Neutrophil (primary cell): ENCODE measurements around the gene PDE1A.

ENCODE experiments used
- H3K27ac ChIP-seq: fragments of 200-600 bp; sonication (generic); 2 replicates; pipeline ENCODE4 v1.5.1; 2016; ENCODE audit warnings: mild to moderate bottlenecking, moderate library complexity
- H3K27me3 ChIP-seq: fragments of 200-600 bp; sonication (generic); 2 replicates; pipeline ENCODE4 v1.6.0; 2016; ENCODE audit warnings: mild to moderate bottlenecking
- H3K36me3 ChIP-seq: fragments of 200-600 bp; sonication (generic); 2 replicates; pipeline ENCODE4 v1.5.1; 2017
- H3K4me1 ChIP-seq, 2 experiments: fragments of 200-600 bp in 1 of 2; sonication (generic) in 1 of 2; 1 replicate in 1 of 2; 2 replicates in 1 of 2; pipeline versions ENCODE4 v1.5.1 to v1.6.1; 2013 to 2016; ENCODE audit warnings: low read depth in 1 of 2, low read length in 1 of 2, mild to moderate bottlenecking in 1 of 2, moderate library complexity in 1 of 2; ENCODE audit not compliant: control insufficient read depth in 1 of 2, insufficient read depth in 1 of 2
- H3K4me3 ChIP-seq, 2 experiments: fragments of 200-600 bp in 1 of 2; sonication (generic) in 1 of 2; 1 replicate in 1 of 2; 2 replicates in 1 of 2; pipeline ENCODE4 v1.5.1; 2013 to 2016; ENCODE audit warnings: low read depth in 1 of 2, low read length in 1 of 2, mild to moderate bottlenecking in 1 of 2, moderate library complexity in 1 of 2
- H3K9me3 ChIP-seq: fragments of 200-600 bp; sonication (generic); 2 replicates; pipeline ENCODE4 v1.5.1; 2016
- TF ChIP-seq, protein P1 (sequence below): fragments of 200-600 bp; sonication (generic); IDR thresholded peaks from 2 replicates; pipeline ENCODE4 v1.5.1; 2016; ENCODE audit warnings: antibody characterized with exemption

PDE1A gene

DNA sequence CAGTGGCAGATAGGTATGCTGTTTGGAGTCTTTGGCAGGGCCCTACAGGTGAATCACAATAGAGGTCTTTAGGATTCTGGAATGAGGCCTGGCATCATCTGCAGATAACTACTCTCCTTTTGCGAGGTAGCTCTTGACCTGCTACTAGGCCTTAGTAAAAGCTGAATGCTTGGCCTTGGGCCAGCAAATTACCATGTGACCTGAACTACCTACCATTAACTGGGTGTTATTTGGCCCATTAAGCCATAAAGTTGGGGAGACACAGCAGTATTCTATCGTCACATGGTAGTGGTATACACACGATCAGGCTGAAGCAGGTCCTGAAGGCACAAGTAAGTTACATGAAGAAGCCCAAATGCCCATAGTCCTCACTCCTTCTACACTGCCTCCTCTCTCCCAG, 263.0 kb downstream of the PDE1A start:
- Histone ChIP-seq H3K27ac (no peak overlapping the region), H3K36me3 (no peaks in the 10 kb centered on the region), H3K9me3 (no peaks in the 10 kb centered on the region), H3K4me3 (no peak overlapping the region), H3K4me1 (no peaks in the 10 kb centered on the region), H3K27me3 (no peaks in the 10 kb centered on the region)
- TF ChIP-seq, protein P1, sequence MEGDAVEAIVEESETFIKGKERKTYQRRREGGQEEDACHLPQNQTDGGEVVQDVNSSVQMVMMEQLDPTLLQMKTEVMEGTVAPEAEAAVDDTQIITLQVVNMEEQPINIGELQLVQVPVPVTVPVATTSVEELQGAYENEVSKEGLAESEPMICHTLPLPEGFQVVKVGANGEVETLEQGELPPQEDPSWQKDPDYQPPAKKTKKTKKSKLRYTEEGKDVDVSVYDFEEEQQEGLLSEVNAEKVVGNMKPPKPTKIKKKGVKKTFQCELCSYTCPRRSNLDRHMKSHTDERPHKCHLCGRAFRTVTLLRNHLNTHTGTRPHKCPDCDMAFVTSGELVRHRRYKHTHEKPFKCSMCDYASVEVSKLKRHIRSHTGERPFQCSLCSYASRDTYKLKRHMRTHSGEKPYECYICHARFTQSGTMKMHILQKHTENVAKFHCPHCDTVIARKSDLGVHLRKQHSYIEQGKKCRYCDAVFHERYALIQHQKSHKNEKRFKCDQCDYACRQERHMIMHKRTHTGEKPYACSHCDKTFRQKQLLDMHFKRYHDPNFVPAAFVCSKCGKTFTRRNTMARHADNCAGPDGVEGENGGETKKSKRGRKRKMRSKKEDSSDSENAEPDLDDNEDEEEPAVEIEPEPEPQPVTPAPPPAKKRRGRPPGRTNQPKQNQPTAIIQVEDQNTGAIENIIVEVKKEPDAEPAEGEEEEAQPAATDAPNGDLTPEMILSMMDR, result no peak

DNA sequence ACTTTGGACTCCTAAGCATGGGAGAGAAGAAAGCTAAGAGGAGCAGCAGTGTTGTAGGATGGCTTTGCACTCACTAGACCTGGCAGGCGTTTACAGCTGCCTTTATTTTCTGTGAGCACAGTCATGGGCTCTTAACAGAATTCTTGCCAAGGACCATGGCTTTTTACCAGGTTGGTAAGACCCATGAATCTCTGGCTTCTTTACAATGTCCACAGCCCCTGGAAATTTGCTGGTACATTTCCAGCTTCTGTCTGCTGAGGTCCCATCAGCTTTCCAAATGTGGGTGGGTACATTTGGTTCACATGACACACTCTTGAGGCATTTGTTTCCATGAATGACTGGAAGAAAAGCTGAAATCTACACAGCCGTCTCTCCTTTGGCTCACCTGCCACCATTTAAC, 278.5 kb downstream of the PDE1A start:
- TF ChIP-seq, protein P1, result no peak
- no peaks in the 10 kb centered on the region for H3K9me3 ChIP-seq
- no peak overlapping the region for H3K4me3 ChIP-seq

DNA sequence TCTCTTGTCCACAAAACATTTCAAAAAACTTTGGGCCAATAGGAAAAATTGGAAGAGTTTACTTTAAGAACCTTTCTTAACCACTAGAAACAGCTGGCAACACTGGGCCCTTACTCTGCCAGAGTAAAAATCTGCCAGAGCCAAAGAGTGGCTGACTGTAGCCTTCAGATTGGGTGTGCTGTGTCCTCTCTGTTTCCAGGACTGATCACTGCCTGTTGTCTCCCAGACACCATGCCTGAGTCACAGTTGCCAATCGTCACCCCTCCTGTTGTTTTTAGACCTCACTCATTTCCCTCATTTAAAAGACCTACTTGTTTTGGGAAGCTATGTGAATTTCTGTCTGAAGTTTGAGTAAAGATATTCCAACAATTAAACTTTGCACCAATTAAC, 282.1 kb downstream of the PDE1A start:
- no peaks in the 10 kb centered on the region for H3K4me1 ChIP-seq
- no peaks in the 10 kb centered on the region for H3K9me3 ChIP-seq
- TF ChIP-seq, protein P1, result no peak
- H3K27ac ChIP-seq, result no peak overlapping the region
- no peaks in the 10 kb centered on the region for H3K27me3 ChIP-seq
- H3K4me3 ChIP-seq, result no peak overlapping the region
- no peaks in the 10 kb centered on the region for H3K36me3 ChIP-seq

More for the DNA sequence above, 278.5 kb downstream of the PDE1A start:
- H3K27ac ChIP-seq, result no peak overlapping the region
- no peaks in the 10 kb centered on the region for H3K36me3 ChIP-seq
- no peaks in the 10 kb centered on the region for H3K27me3 ChIP-seq
- no peaks in the 10 kb centered on the region for H3K4me1 ChIP-seq

DNA sequence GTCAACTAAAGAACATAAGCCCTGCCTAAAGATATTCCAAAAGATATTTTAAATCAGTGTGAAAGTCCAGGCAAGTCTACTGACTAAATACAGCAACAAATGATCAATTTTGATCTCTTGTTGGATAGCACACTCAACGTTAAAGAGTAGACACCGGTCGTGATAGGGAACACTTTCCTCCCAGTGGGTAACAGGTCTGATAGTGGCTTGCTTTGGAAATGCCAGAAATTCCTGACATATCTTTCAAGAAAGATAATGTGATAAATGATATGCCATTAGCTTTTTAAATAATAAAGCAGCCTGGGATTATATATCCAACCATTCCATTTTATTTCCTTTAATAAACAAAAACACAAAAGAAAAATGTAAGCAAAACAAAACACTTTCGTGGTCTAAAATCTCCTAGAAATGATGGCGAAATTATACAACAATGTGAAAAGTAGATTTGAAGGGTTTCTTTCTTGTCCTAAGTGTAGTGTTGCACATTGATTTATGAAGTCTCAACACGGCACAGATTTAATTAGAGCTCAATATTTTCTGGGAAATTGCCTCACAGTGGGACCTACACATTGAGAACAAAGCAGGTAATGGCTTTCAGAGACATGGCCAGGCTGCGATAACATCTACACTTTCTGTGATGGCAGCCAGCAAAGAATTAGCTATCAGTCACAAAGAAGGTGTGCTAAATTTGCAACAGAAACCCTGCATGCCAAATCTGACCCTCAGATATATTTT, 282.6 kb downstream of the PDE1A start:
- H3K27me3 ChIP-seq, result no peaks in the 10 kb centered on the region
- H3K36me3 ChIP-seq, result no peaks in the 10 kb centered on the region
- TF ChIP-seq, protein P1, result no peak
- H3K4me1 ChIP-seq, result no peaks in the 10 kb centered on the region
- no peak overlapping the region for H3K27ac ChIP-seq
- H3K4me3 ChIP-seq, result no peak overlapping the region
- H3K9me3 ChIP-seq, result no peaks in the 10 kb centered on the region

DNA sequence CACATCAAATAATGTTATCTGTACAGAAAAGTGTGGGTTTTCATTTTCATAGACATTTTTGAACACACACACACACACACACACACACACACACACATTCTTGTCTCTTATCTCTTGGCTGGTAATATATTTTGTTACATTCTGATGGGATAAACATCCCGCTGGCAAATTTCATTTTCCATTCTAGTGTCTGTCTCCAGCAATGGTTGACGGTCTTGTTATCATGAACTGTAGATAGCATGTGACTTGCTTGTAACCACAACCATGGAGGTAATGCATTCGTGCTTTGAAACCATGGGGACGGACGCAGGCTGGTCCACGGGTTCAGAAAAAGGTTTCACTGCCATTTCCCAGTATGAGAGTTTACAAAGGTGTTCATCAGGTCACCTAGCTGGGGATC, 284.8 kb downstream of the PDE1A start:
- Histone ChIP-seq H3K4me3 (no peak overlapping the region), H3K9me3 (no peaks in the 10 kb centered on the region), H3K27me3 (no peaks in the 10 kb centered on the region), H3K4me1 (no peaks in the 10 kb centered on the region), H3K36me3 (no peaks in the 10 kb centered on the region), H3K27ac (no peak overlapping the region)
- TF ChIP-seq, protein P1, result no peak
